PFSK-1 (cell line): Measurements from ENCODE around the gene TAF5L.

Experiments used
- FOXP2 ChIP-seq: optimal IDR thresholded peaks from 2 replicates; pipeline ENCODE3; 2011; ENCODE audit warnings: borderline replicate concordance, control low read depth, inconsistent platforms; ENCODE audit not compliant: insufficient read depth; ENCODE audit errors: extremely low read length, extremely low read depth
- POLR2AphosphoS5 ChIP-seq: IDR thresholded peaks from 2 replicates; pipeline ENCODE4 v1.6.1; 2012; ENCODE audit warnings: low read depth, mild to moderate bottlenecking, control low read depth, low read length, moderate library complexity
- SIN3A ChIP-seq: IDR thresholded peaks from 2 replicates; pipeline ENCODE4 v1.6.1; 2012; ENCODE audit warnings: mild to moderate bottlenecking, low read length, moderate library complexity, borderline replicate concordance; ENCODE audit not compliant: insufficient read depth
- TAF1 ChIP-seq: IDR thresholded peaks from 2 replicates; pipeline ENCODE4 v1.6.1; 2012; ENCODE audit warnings: low read length, control low read depth, borderline replicate concordance; ENCODE audit not compliant: insufficient read depth
- TF ChIP-seq, protein P1 (sequence below), 2 experiments: IDR thresholded peaks; 2 replicates each; pipeline versions ENCODE4 v1.6.1 to v1.8.0; 2011 to 2012; ENCODE audit warnings: low read depth in 2 of 2, low read length in 2 of 2, control low read depth in 1 of 2, inconsistent platforms in 1 of 2, mild to moderate bottlenecking in 1 of 2, moderate library complexity in 1 of 2; ENCODE audit not compliant: insufficient read depth in 1 of 2

- TF ChIP-seq, protein P1, sequence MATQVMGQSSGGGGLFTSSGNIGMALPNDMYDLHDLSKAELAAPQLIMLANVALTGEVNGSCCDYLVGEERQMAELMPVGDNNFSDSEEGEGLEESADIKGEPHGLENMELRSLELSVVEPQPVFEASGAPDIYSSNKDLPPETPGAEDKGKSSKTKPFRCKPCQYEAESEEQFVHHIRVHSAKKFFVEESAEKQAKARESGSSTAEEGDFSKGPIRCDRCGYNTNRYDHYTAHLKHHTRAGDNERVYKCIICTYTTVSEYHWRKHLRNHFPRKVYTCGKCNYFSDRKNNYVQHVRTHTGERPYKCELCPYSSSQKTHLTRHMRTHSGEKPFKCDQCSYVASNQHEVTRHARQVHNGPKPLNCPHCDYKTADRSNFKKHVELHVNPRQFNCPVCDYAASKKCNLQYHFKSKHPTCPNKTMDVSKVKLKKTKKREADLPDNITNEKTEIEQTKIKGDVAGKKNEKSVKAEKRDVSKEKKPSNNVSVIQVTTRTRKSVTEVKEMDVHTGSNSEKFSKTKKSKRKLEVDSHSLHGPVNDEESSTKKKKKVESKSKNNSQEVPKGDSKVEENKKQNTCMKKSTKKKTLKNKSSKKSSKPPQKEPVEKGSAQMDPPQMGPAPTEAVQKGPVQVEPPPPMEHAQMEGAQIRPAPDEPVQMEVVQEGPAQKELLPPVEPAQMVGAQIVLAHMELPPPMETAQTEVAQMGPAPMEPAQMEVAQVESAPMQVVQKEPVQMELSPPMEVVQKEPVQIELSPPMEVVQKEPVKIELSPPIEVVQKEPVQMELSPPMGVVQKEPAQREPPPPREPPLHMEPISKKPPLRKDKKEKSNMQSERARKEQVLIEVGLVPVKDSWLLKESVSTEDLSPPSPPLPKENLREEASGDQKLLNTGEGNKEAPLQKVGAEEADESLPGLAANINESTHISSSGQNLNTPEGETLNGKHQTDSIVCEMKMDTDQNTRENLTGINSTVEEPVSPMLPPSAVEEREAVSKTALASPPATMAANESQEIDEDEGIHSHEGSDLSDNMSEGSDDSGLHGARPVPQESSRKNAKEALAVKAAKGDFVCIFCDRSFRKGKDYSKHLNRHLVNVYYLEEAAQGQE (IDR thresholded peaks at IDR 0.05; ENCODE audit: insufficient read depth in 1 of 2, low read depth in 2 of 2, low read length in 2 of 2), result no peak
- no peak for TF ChIP-seq TAF1
- no peak for TF ChIP-seq POLR2AphosphoS5
- no peak for TF ChIP-seq SIN3A
- TF ChIP-seq FOXP2, result no peak
Measured at GRCh38 chr1:229613938-229614337, 12.0 kb downstream of the TAF5L start.
